ENCODE results near the gene HOXB5. TPM values are rescaled to one million over a fixed set of nuclear protein-coding genes. Genes with fewer than 3 reads are reported as not detected.

The HOXB5 gene
- total RNA-seq, 1 experiment from 2014 or later = 0.95 TPM

GRCh38 chr17:48642059-48642842 lies 48.7 kb upstream of the HOXB5 start:
- Histone ChIP-seq H3K4me2 (ENCODE audit: low read length) (no peak overlapping the region), H2AFZ (ENCODE audit: low read length) (no peak overlapping the region), H3K27me3 (ENCODE audit: low read length) (no peaks in the 10 kb centered on the region), H3K79me2 (ENCODE audit: low read length) (no peaks in the 10 kb centered on the region), H3K36me3 (ENCODE audit: low read depth, low read length) (no peaks in the 10 kb centered on the region), H3K9me2 (replicated peaks; ENCODE audit: low read length) (no peaks in the 10 kb centered on the region), H4K20me1 (ENCODE audit: low read length) (no peaks in the 10 kb centered on the region), H3K4me3 (ENCODE audit: low read length) (no peak overlapping the region), H3K9ac (ENCODE audit: low read length) (no peak overlapping the region), H3K9me3 (ENCODE audit: low read length) (no peaks in the 10 kb centered on the region), H3F3A (ENCODE audit: low read length, unreplicated experiment) (no peaks in the 10 kb centered on the region), H3K27ac (ENCODE audit: low read length) (no peak overlapping the region), H3K4me1 (ENCODE audit: insufficient read depth, low read length) (peaks cover 8% of the 10 kb centered on the region; the same call in 1 of the 2 replicates)
- POLR2A ChIA-PET (ENCODE audit: unreplicated experiment) = no interaction called here
- CTCF ChIA-PET = no interaction called here
- ATAC-seq = no peak
- intact Hi-C loops (cut with micrococcal nuclease) = no loop called here
- TF ChIP-seq EZH2 (IDR thresholded peaks at IDR 0.05; ENCODE audit: low read length, unreplicated experiment) = no peak
- TF ChIP-seq, protein P1, sequence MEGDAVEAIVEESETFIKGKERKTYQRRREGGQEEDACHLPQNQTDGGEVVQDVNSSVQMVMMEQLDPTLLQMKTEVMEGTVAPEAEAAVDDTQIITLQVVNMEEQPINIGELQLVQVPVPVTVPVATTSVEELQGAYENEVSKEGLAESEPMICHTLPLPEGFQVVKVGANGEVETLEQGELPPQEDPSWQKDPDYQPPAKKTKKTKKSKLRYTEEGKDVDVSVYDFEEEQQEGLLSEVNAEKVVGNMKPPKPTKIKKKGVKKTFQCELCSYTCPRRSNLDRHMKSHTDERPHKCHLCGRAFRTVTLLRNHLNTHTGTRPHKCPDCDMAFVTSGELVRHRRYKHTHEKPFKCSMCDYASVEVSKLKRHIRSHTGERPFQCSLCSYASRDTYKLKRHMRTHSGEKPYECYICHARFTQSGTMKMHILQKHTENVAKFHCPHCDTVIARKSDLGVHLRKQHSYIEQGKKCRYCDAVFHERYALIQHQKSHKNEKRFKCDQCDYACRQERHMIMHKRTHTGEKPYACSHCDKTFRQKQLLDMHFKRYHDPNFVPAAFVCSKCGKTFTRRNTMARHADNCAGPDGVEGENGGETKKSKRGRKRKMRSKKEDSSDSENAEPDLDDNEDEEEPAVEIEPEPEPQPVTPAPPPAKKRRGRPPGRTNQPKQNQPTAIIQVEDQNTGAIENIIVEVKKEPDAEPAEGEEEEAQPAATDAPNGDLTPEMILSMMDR (conservative IDR thresholded peaks at IDR 0.05; ENCODE audit: low read depth, low read length) = no peak
- TF ChIP-seq EZH2phosphoT487 (IDR thresholded peaks at IDR 0.05; ENCODE audit: borderline replicate concordance, low read length) = no peak
- BruUV-seq (replicated peaks) = no TSS peak
- DNase-seq = no peak

- Histone ChIP-seq H3K9me3 (ENCODE audit: low read length) (no peaks in the 10 kb centered on the region), H2AFZ (ENCODE audit: low read length) (no peak overlapping the region), H3K4me2 (ENCODE audit: low read length) (no peak overlapping the region), H4K20me1 (ENCODE audit: low read length) (no peaks in the 10 kb centered on the region), H3K9ac (ENCODE audit: low read length) (no peak overlapping the region), H3K4me1 (ENCODE audit: insufficient read depth, low read length) (peaks cover 8% of the 10 kb centered on the region; the same call in 1 of the 2 replicates), H3K27ac (ENCODE audit: low read length) (no peak overlapping the region), H3K4me3 (ENCODE audit: low read length) (no peak overlapping the region), H3K27me3 (ENCODE audit: low read length) (no peaks in the 10 kb centered on the region), H3K9me2 (replicated peaks; ENCODE audit: low read length) (no peaks in the 10 kb centered on the region), H3K36me3 (ENCODE audit: low read depth, low read length) (no peaks in the 10 kb centered on the region), H3K79me2 (ENCODE audit: low read length) (no peaks in the 10 kb centered on the region), H3F3A (ENCODE audit: low read length, unreplicated experiment) (no peaks in the 10 kb centered on the region)
- ATAC-seq = no peak
- no TSS peak for BruUV-seq (replicated peaks)
- intact Hi-C loops (cut with micrococcal nuclease) = no loop called here
- ChIA-PET CTCF (no interaction called here), POLR2A (ENCODE audit: unreplicated experiment) (no interaction called here)
- DNase-seq = no peak
- TF ChIP-seq EZH2phosphoT487 (IDR thresholded peaks at IDR 0.05; ENCODE audit: borderline replicate concordance, low read length) (no peak), EZH2 (IDR thresholded peaks at IDR 0.05; ENCODE audit: low read length, unreplicated experiment) (no peak)
- TF ChIP-seq, protein P1 (conservative IDR thresholded peaks at IDR 0.05; ENCODE audit: low read depth, low read length) = no peak
These were observed 48.0 kb upstream of the HOXB5 start for GRCh38 chr17:48641541-48642058.

DNA sequence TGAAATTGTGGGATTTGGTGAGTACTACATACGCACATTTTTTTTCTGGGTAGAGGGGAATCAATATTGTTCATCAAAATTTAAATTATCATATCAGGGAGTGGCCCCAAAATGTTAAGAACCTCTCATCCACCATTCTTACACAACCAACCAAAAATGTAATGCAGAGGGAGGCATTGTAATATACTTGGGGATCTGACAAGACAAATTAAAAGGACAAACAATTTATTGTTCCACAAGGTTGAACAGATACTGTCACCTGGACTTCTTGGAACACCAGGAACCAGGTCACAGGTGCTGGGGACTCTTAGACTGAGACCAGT lies 47.2 kb upstream of the HOXB5 start:
- TF ChIP-seq EZH2 (IDR thresholded peaks at IDR 0.05; ENCODE audit: low read length, unreplicated experiment) (no peak), EZH2phosphoT487 (IDR thresholded peaks at IDR 0.05; ENCODE audit: borderline replicate concordance, low read length) (no peak)
- TF ChIP-seq, protein P1 (conservative IDR thresholded peaks at IDR 0.05; ENCODE audit: low read depth, low read length) = no peak
- ChIA-PET POLR2A (ENCODE audit: unreplicated experiment) (no interaction called here), CTCF (no interaction called here)
- DNase-seq = no peak
- Histone ChIP-seq H2AFZ (ENCODE audit: low read length) (no peak overlapping the region), H3K4me3 (ENCODE audit: low read length) (no peak overlapping the region), H3K79me2 (ENCODE audit: low read length) (no peaks in the 10 kb centered on the region), H3K9ac (ENCODE audit: low read length) (no peak overlapping the region), H3K4me2 (ENCODE audit: low read length) (no peak overlapping the region), H3K9me3 (ENCODE audit: low read length) (no peaks in the 10 kb centered on the region), H3K4me1 (ENCODE audit: insufficient read depth, low read length) (peaks cover 13% of the 10 kb centered on the region; the same call in 1 of the 2 replicates), H3K36me3 (ENCODE audit: low read depth, low read length) (no peaks in the 10 kb centered on the region), H3K27me3 (ENCODE audit: low read length) (no peaks in the 10 kb centered on the region), H4K20me1 (ENCODE audit: low read length) (no peaks in the 10 kb centered on the region), H3K27ac (ENCODE audit: low read length) (no peak overlapping the region), H3K9me2 (replicated peaks; ENCODE audit: low read length) (no peaks in the 10 kb centered on the region), H3F3A (ENCODE audit: low read length, unreplicated experiment) (no peaks in the 10 kb centered on the region)
- intact Hi-C loops (cut with micrococcal nuclease) = no loop called here
- ATAC-seq = no peak
- BruUV-seq (replicated peaks) = no TSS peak

Data from PC-3 (cell line).